Measurements from ENCODE around the gene EGFLAM. TPM values are rescaled to one million over a fixed set of nuclear protein-coding genes. Genes with fewer than 3 reads are reported as not detected.

Gene EGFLAM
- total RNA-seq, 1 experiment from 2014 or later: 22.4 TPM

DNA sequence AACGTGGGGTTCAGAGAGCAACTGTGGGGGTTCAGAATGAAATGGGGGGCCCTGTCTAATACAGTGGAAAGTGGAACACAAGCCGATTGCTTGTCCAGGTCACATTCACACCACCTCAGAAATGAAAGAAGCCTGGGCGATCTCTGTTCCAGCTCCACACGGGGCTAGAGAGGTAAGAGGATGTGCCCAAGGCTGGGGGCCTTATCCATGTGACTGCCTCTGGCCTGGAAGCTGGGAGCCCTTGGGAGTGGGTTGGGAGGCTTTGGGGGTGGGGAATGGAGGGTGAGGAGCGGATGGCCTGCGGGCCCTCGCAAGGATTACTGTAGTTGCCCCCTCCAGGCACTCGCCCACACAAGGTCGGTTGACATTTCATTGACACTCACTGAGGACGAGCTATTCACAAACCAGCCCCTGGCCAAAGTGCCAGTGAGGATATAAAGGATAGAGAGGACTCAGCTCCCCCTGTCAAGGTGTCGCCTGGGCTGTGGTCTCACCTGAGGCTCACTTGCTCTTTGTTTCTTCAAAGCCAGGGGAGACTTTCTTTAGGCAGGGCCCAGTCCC is 211.4 kb downstream of the EGFLAM start:
- no peak for DNase-seq (ENCODE audit: low read depth)

DNA sequence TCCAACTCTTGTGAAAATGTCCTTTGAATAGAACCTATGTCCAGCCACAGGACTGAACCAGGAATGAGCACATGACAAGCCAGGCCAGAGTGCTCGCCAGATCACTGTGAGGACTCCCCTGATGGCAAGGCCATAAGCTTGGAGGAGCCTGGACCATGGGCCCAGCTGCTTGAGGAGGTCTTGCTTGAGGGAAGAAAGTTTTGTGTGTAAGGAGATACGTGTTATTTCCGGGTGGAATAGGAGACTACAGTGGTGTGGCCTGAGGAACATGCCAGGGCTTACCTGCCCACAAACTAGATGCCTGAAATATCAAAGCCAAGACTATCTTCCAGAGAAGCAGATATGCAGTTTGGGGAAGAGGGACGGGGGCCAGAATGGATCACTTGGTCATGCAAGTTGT is 213.3 kb downstream of the EGFLAM start:
- DNase-seq (ENCODE audit: low read depth): no peak

GRCh38 chr5:38472541-38472940 is 214.2 kb downstream of the EGFLAM start:
- no peak for DNase-seq (ENCODE audit: low read depth)

GRCh38 chr5:38473008-38473407 is 214.6 kb downstream of the EGFLAM start:
- no peak for DNase-seq (ENCODE audit: low read depth)

DNA sequence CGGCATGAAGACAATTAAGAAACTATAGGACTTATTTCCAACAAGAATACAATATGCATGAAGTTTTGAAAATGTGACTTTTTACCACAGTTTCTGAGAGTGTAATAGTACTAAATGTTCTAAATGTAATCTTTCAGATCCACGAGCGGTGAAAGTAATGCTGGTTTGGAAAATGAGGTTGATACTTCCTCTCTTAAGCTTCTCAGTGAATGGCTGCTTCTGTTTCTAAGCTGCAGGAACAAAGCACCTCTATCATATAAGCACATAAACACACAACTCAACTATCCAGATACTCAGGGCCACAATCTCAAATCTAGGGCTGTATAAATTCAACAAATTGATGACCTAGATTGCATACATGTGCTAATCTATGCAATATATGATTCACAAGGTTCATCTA is 219.8 kb downstream of the EGFLAM start:
- DNase-seq (ENCODE audit: low read depth): no peak

- no peak for DNase-seq (ENCODE audit: low read depth)
These were observed 220.5 kb downstream of the EGFLAM start for GRCh38 chr5:38478878-38479277.

DNA sequence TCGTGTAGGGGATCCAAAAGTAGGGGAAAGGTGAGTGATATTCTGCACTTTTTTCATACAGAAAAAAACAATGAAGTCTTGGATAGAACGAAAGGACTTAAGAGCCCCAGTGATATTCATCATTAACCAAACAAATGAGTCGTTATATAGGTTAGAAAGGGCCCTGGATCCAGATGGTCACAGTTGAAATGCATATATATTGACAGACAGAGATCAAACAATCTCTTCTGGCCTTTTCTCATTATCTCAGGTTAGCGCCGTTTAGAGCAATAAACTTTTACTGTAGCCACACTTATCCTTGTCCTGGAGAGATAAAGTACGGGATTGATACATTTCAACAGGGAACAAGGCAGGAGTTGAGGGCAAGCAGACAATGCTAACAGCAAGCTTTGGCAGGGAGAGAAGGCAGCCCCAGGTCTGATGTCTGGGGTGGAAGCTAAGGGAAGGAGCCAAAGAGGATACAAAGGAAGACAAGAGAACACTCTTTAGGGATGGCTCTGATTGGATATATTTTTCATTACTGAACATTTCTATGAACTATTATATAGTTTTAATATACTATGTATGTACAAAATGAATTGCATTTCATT is 221.1 kb downstream of the EGFLAM start:
- DNase-seq (ENCODE audit: low read depth): no peak

GRCh38 chr5:38483805-38484398 is 225.5 kb downstream of the EGFLAM start:
- no peak for DNase-seq (ENCODE audit: low read depth)

DNA sequence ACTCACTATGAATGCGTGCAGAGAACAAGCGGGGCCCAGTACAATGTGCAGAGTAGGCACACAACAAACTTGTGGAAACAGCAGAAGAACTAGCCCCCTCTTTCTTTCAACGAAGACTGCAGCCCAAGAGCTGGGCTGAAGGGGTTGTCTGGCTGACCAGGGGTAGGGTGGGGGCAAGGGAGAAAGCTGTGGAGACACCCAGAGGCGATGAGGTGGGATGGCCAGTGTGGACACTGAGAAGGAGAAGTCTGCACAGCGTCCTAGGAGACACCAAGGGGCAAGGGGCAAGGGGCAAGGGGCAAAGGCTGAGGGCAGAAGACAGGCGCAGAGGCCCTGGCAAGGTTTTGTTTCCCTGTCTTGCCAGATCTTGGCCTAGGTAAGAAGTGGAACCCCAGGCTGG is 235.8 kb downstream of the EGFLAM start:
- no peak for DNase-seq (ENCODE audit: low read depth)

GRCh38 chr5:38494763-38495162 is 236.4 kb downstream of the EGFLAM start:
- DNase-seq (ENCODE audit: low read depth): no peak

GRCh38 chr5:38497946-38498345 is 239.6 kb downstream of the EGFLAM start:
- peak; percentile 39 for DNase-seq (ENCODE audit: low read depth)

DNA sequence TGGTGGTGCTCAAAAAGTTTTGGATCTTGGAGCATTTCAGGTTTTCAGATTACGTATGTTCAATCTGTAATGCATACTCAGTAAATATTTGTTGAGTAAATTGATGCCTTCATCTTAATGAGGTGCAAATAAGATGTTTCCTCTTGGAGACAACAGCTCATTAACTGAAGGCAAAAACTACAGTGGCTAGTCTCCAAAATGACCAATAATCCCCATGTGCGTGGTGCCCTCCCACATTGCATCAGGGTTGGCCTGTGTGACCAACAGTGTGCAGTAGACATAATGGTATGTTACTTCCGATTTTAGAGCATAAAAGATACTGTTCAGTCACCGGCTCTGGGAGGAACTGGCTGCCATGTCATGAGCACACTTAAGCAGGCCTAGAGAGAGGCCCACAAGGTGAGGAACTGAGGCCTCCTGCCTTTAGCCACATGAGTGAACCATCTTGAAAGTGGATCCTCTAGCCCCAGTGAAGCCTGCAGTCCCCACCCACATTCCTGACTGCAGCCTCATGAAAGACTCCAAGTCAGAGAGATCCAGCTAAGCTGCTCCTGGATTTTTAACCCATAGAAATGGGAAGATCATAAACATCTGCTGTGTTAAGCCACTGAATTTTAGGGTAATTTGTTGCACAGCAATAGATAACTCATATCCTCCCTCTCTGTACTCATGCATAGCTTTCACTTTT is 242.4 kb downstream of the EGFLAM start:
- DNase-seq (ENCODE audit: low read depth): peak; percentile 59

- no peak for DNase-seq (ENCODE audit: low read depth)
These were observed 247.9 kb downstream of the EGFLAM start for GRCh38 chr5:38506302-38506701.

- peak; percentile 89 for DNase-seq (ENCODE audit: low read depth)
These were observed 250.8 kb downstream of the EGFLAM start for GRCh38 chr5:38509185-38509584.
